Fibroblast of villous mesenchyme (primary cell): ENCODE measurements around the gene KCNA5. TPM values are rescaled to one million over a fixed set of nuclear protein-coding genes. Genes with fewer than 3 reads are reported as not detected.
A peak's percentile ranks its signal among the peaks of the same experiment; 100 is the strongest.

ENCODE experiments used
- DNase-seq: peaks from one replicate; pipeline ENCODE4 v3.0.0-alpha.2; 2010; ENCODE audit warnings: low read depth
- H3K4me3 ChIP-seq: 2 replicates; pipeline ENCODE4 v1.5.1; 2011; ENCODE audit warnings: low read depth, mild to moderate bottlenecking, low read length
- total RNA-seq: library from RNA; depleted of rRNA; stranded (reverse); fragments of >200 nt; gene quantifications from 2 replicates; pipeline ENCODE4 v1.2.3, GENCODE V29; 2012
- TF ChIP-seq, protein P1 (sequence below): IDR thresholded peaks from 2 replicates; pipeline ENCODE4 v1.5.1; 2012; ENCODE audit warnings: low read depth, mild to moderate bottlenecking, low read length; ENCODE audit not compliant: insufficient read depth

KCNA5 gene
- total RNA-seq, 1 donor = not detected

DNA sequence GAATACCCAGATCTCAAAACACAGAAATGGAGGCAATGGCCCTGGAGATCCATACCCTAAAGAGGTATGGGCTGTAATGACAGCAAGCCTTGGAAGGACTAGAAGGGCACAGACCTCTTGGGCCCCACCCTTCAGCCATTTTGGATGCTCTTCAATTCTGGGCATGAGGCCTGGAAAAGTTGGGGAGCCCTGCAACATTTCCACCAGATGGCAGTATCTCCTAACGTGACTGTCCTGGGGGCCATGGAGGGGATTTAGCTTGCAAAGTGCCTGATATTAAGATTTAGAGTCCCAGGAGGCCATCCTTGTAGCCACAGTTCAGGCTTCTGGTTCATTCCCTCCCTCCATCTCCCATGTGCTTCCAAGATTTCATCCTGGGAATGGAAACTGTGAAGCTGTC is 30.2 kb downstream of the KCNA5 start:
- DNase-seq = peak; percentile 8
- H3K4me3 ChIP-seq = no peak overlapping the region
- TF ChIP-seq, protein P1, sequence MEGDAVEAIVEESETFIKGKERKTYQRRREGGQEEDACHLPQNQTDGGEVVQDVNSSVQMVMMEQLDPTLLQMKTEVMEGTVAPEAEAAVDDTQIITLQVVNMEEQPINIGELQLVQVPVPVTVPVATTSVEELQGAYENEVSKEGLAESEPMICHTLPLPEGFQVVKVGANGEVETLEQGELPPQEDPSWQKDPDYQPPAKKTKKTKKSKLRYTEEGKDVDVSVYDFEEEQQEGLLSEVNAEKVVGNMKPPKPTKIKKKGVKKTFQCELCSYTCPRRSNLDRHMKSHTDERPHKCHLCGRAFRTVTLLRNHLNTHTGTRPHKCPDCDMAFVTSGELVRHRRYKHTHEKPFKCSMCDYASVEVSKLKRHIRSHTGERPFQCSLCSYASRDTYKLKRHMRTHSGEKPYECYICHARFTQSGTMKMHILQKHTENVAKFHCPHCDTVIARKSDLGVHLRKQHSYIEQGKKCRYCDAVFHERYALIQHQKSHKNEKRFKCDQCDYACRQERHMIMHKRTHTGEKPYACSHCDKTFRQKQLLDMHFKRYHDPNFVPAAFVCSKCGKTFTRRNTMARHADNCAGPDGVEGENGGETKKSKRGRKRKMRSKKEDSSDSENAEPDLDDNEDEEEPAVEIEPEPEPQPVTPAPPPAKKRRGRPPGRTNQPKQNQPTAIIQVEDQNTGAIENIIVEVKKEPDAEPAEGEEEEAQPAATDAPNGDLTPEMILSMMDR = peak; percentile 36

DNA sequence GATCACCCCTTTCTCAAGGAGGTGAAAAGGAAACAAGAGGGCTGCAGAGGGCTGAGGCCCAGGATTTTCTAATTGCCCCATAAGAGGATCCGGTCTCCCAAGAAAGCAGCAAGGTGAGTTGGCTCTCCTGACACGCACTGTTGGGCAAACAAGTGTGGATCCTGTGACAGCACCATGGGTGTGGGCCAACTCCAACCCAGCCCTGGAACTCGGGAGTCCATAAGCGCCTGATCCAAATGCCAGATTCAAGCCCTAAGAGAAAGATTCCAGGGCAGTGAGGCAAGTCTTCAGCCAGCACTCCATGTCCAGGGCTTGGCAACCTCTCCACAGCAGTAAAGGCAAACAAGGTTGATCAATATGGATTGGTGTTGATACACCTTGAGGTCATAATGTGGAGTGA is 33.1 kb downstream of the KCNA5 start:
- H3K4me3 ChIP-seq = no peak overlapping the region
- TF ChIP-seq, protein P1 = no peak
- no peak for DNase-seq

DNA sequence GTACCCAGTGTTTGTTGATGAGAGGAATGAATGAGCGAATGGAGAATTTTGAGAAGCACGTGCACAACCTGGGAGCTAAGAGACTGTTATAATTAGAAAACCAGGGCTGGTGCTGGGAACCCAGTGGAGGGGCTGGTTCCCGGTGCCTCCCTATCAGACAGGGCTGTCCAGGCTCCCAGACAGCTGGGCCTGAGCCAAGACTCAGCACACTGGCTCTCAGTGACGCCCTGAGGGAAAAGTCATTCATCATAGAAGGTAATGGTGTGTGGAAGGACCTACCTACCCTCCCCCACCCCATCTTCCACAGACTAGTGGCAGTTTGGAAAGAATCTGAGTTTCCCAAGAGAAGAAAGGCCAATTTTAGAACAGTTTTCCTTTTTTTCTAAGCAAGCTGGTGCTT is 34.7 kb downstream of the KCNA5 start:
- no peak overlapping the region for H3K4me3 ChIP-seq
- DNase-seq = no peak
- TF ChIP-seq, protein P1 = no peak

DNA sequence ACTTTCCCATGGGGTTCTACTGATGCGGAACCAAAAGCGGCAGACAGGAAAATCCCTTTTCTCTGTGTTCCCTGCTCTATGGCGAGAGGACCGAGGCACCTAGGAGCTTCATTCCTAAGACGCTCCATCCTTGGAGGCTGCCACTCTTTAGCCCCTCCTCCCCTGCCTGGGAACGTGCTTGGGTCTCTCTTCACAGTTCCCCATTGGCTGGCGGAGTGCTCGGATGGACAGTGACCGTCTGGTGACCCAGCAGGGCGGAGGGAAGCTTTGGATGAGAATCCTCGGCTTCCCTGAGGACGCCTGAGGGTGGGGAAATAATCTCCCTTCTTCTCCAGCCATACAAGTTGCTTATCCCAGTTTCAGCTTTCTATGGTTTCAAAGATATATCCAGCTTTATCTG is 37.3 kb downstream of the KCNA5 start:
- DNase-seq = no peak
- TF ChIP-seq, protein P1 = no peak
- no peak overlapping the region for H3K4me3 ChIP-seq

DNA sequence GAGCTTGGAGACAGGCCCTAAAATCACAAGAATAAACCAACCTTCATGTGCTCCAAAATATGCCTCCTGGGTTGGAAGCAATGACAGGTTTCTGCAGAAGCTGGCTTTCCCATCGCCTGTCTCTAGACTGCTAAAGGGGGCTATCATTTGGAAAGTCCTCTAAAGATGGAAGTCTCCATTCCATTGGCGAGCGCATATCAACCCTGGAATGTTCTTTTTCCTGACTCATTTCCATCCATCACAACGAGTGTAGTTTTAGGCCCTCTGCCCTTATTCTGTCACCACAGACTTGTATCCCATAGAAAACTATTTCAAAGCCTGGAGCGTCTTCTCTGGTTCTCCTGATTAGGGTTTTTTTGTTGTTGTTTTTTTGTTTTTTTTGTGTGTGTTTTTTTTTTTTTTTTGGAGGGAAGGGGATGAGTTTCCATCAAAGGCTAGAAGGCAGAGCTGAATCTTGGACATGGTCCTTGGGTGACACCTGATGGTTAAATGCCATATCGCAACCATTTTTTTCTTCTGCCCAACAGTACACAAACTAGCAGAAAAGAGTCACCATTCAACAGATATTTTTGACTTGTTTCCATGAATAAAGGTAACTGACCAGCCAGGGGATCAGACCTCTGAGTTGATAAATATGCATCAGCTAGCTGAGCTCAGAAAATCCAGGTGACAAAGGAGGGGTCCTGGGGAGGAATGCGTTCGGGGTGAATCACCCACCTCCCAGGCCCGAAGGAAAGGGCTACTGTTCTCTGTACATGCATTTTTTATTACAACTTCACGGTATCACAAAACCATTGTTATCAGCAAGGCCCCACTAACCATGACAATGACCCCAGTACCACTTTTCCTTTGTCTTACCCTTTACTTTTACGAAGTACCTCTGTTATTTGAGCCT is 40.5 kb downstream of the KCNA5 start:
- TF ChIP-seq, protein P1 = peak; percentile 65
- no peak overlapping the region for H3K4me3 ChIP-seq
- peak; percentile 56 for DNase-seq

DNA sequence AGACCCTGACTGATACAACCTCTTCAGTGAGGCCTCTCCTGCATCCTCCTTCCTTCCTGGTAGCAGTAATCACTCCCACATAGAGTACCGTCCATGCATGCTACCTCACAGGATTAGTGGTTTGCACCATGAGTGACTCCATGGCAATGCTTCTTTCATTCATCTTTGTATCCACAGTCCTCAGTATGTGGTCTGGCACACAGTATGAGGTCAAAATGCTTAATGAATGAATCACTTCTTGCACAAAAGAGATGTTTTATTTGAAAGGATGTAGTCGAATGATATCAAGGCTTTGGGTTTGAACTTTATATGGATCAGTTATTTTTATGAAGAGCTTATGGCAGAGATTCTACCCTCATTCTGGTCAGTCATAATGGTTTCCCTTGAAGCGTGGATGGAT is 42.2 kb downstream of the KCNA5 start:
- DNase-seq = peak; percentile 42
- TF ChIP-seq, protein P1 = no peak
- H3K4me3 ChIP-seq = no peak overlapping the region
